MM.1S (cell line): Measurements from ENCODE around the gene MCL1.

Experiments used
- DNase-seq: peaks from one replicate; pipeline ENCODE4 v3.0.0-alpha.2; 2015
- H2AFZ ChIP-seq: fragments of 300-600 bp; sonication (generic); 2 replicates; pipeline ENCODE4 v1.6.0; 2016; ENCODE audit warnings: antibody characterized with exemption, low read length
- H3F3A ChIP-seq: fragments of 300-600 bp; sonication (generic); 2 replicates; pipeline ENCODE4 v1.6.1; 2016; ENCODE audit warnings: mild to moderate bottlenecking, antibody characterized with exemption, low read length, moderate library complexity, mixed read lengths; ENCODE audit not compliant: insufficient read depth
- H3K27ac ChIP-seq: fragments of 300-600 bp; sonication (generic); 2 replicates; pipeline ENCODE4 v1.5.1; 2016; ENCODE audit warnings: mild to moderate bottlenecking, low read length
- H3K27me3 ChIP-seq: fragments of 300-600 bp; sonication (generic); replicated peaks from 2 replicates; pipeline ENCODE4 v1.6.0; 2016; ENCODE audit warnings: low read length; ENCODE audit not compliant: insufficient read depth
- H3K36me3 ChIP-seq: fragments of 300-600 bp; sonication (generic); replicated peaks from 2 replicates; pipeline ENCODE4 v1.6.1; 2016; ENCODE audit warnings: mild to moderate bottlenecking, low read length, mixed read lengths; ENCODE audit not compliant: insufficient read depth
- H3K4me1 ChIP-seq: fragments of 300-600 bp; sonication (generic); 2 replicates; pipeline ENCODE4 v1.6.1; 2016; ENCODE audit warnings: low read length, mixed read lengths
- H3K4me2 ChIP-seq: fragments of 300-600 bp; sonication (generic); 2 replicates; pipeline ENCODE4 v1.6.0; 2016; ENCODE audit warnings: low read depth, low read length
- H3K4me3 ChIP-seq: fragments of 300-600 bp; sonication (generic); 2 replicates; pipeline ENCODE4 v1.5.1; 2016; ENCODE audit warnings: low read length, mixed read lengths
- H3K79me2 ChIP-seq: fragments of 300-600 bp; sonication (generic); 2 replicates; pipeline ENCODE4 v1.6.1; 2016; ENCODE audit warnings: mixed run types, low read length, mixed read lengths
- H3K9ac ChIP-seq: fragments of 300-600 bp; sonication (generic); 2 replicates; pipeline ENCODE4 v1.6.1; 2016; ENCODE audit warnings: low read length, mixed read lengths
- H3K9me2 ChIP-seq: fragments of 300-600 bp; sonication (generic); replicated peaks from 2 replicates; pipeline ENCODE4 v1.6.1; 2016; ENCODE audit warnings: mild to moderate bottlenecking, low read length, mixed read lengths; ENCODE audit not compliant: insufficient read depth
- H3K9me3 ChIP-seq: fragments of 300-600 bp; sonication (generic); replicated peaks from 2 replicates; pipeline ENCODE4 v1.6.1; 2016; ENCODE audit warnings: mild to moderate bottlenecking, low read length, mixed read lengths; ENCODE audit not compliant: insufficient read depth
- H4K20me1 ChIP-seq: fragments of 300-600 bp; sonication (generic); 2 replicates; pipeline ENCODE4 v1.6.1; 2016; ENCODE audit warnings: mild to moderate bottlenecking, low read length, moderate library complexity, mixed read lengths; ENCODE audit not compliant: insufficient read depth
- CTCF ChIP-seq: fragments of 300-600 bp; sonication (generic); IDR thresholded peaks from 2 replicates; pipeline ENCODE4 v1.5.1; 2016; ENCODE audit warnings: antibody characterized with exemption, low read length, mixed read lengths
- EZH2 ChIP-seq: fragments of 300-600 bp; sonication (generic); optimal IDR thresholded peaks from 2 replicates; pipeline ENCODE3; 2017; ENCODE audit warnings: low read depth, mild to moderate bottlenecking, antibody characterized with exemption, low read length, mixed read lengths
- EZH2phosphoT487 ChIP-seq: fragments of 300-600 bp; sonication (generic); IDR thresholded peaks from 2 replicates; pipeline ENCODE4 v1.6.1; 2018; ENCODE audit warnings: antibody characterized with exemption, low read length

MCL1 gene

DNA sequence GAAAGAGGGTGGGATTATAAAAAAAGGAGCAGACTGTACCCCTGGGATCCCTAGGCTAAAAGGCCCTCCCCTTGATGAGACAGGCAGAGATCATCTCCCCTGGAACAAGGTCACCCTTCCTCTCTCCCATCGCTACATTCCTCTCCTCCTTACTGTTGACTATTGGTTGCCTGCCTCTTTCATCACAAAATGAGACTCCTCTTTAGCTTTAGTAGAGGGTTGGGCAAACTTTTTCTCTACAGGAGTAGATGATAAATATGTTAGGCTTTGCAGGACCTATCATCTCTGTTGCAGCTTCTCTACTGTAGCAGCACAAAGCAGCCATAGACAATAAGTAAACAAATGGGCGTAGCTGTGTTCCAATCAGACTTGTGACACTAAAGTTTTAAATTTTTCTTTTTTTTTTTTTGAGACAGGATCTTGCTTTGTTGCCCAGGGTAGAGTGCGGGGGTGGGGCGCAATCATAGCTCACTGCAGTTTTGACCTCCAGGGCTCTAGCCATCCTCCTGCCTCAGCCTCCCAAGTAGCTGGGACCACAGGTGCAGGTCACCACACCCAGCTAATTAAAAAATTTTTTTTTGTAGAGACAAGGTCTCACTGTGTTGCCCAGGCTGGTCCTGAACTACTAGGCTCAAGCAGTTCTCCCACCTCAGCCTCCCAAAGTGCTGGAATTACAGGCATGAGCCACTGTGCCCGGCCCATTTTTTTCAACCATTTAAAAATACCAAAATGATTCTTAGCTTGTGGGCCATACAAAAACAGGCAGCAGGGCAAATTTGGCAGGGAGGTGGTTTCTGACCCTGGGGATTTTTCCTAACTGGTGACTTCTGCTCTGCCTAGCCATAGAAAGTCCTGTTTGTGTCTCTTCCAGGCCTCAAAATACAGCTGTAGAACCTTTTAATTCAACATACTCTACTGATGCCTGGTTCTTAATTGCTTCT is 15.1 kb downstream of the MCL1 start:
- peak overlapping the region; percentile 95 for H3K4me2 ChIP-seq

DNA sequence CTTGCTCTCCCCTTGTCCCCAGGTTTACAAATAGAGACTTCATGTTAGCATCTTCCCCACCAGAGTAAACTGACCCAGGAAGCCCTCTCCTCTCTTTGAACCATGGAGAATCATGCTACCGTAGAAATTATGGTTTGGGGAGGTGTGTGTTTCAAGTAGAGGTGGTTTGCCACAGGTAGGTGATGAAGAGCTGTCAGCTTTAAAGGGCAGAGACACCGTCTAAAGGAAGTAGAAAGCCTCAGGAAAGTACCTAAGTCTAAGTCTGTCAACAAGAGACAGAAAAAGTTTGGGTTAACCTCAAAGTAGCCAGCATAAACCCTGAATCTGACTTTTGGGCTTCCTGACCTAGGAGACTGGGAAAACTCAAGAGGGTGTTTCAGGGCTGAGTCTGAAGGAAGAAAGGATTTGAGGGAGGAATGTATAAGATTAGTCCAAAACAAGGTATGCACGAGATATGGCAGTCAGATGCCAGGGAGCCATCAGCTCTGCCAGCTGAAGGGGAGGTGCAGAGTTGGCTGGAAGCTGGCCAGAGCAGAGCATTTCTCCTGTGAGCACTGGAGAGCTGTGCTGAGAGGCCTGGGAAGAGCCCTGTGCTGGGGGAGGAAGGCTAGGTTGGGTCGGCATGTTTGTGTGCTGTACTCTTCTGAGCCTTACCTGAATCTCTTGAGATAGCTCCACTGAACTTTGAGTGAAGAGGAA is 15.9 kb downstream of the MCL1 start:
- no peaks in the 10 kb centered on the region for H3K9me3 ChIP-seq
- peak overlapping the region; percentile 95 for H3K27ac ChIP-seq
- peak; percentile 43 for TF ChIP-seq CTCF
- no peak for TF ChIP-seq EZH2phosphoT487
- peaks cover 84% of the 10 kb centered on the region for H3F3A ChIP-seq
- no peaks in the 10 kb centered on the region for H3K36me3 ChIP-seq
- H3K9ac ChIP-seq, result peak overlapping the region; percentile 84
- peak; percentile 95 for DNase-seq
- H2AFZ ChIP-seq, result no peak overlapping the region
- H3K4me1 ChIP-seq, result peaks cover 72% of the 10 kb centered on the region
- no peaks in the 10 kb centered on the region for H3K9me2 ChIP-seq
- H3K4me3 ChIP-seq, result peak overlapping the region; percentile 50
- H3K79me2 ChIP-seq, result peaks cover 16% of the 10 kb centered on the region
- peak overlapping the region; percentile 95 for H3K4me2 ChIP-seq
- H4K20me1 ChIP-seq, result no peaks in the 10 kb centered on the region
- H3K27me3 ChIP-seq, result no peaks in the 10 kb centered on the region

More for the DNA sequence above, 15.1 kb downstream of the MCL1 start:
- TF ChIP-seq EZH2phosphoT487 (no peak), CTCF (no peak), EZH2 (no peak)
- H3K4me1 ChIP-seq, result peaks cover 79% of the 10 kb centered on the region
- H3K36me3 ChIP-seq, result no peaks in the 10 kb centered on the region
- H3K79me2 ChIP-seq, result peaks cover 19% of the 10 kb centered on the region
- no peaks in the 10 kb centered on the region for H3K9me3 ChIP-seq
- no peaks in the 10 kb centered on the region for H3K27me3 ChIP-seq
- no peak overlapping the region for H2AFZ ChIP-seq
- H3F3A ChIP-seq, result peaks cover 92% of the 10 kb centered on the region
- peak; percentile 49 for DNase-seq
- peak overlapping the region; percentile 84 for H3K9ac ChIP-seq
- no peaks in the 10 kb centered on the region for H4K20me1 ChIP-seq
- no peaks in the 10 kb centered on the region for H3K9me2 ChIP-seq
- peak overlapping the region; percentile 31 for H3K4me3 ChIP-seq
- H3K27ac ChIP-seq, result peak overlapping the region; percentile 95

- Histone ChIP-seq H3K4me3 (peak overlapping the region; percentile 73), H3K4me1 (peaks cover 64% of the 10 kb centered on the region), H3K9me3 (no peaks in the 10 kb centered on the region), H3K79me2 (peaks cover 16% of the 10 kb centered on the region), H3K36me3 (no peaks in the 10 kb centered on the region), H3K27me3 (no peaks in the 10 kb centered on the region), H2AFZ (0 out of 2 replicates have a peak overlapping the region, but pooled peaks have one; percentile 49), H3K27ac (peak overlapping the region; percentile 95), H3K4me2 (peak overlapping the region; percentile 95), H3F3A (peaks cover 76% of the 10 kb centered on the region), H3K9ac (peak overlapping the region; percentile 84), H4K20me1 (no peaks in the 10 kb centered on the region), H3K9me2 (no peaks in the 10 kb centered on the region)
- TF ChIP-seq EZH2phosphoT487 (no peak), EZH2 (no peak), CTCF (no peak)
- peak; percentile 100 for DNase-seq
Measured at GRCh38 chr1:150562446-150563339, 16.7 kb downstream of the MCL1 start.
